Measurements from ENCODE around the gene P4HTM. TPM values are rescaled to one million over a fixed set of nuclear protein-coding genes. Genes with fewer than 3 reads are reported as not detected.

P4HTM gene
- total and polyA plus RNA-seq, 9 donors: 11.0 to 17.2 (median 14.5) TPM

- Histone ChIP-seq H3K27me3 (ENCODE audit: control insufficient read depth, insufficient read depth, low read length) (no peaks in the 10 kb centered on the region), H3K4me1 (ENCODE audit: control insufficient read depth, insufficient read depth, low read length) (no peaks in the 10 kb centered on the region), H3K4me3 (ENCODE audit: low read length) (no peak overlapping the region), H3K9me3 (replicated peaks; ENCODE audit: control insufficient read depth, low read depth, low read length) (no peaks in the 10 kb centered on the region), H3K27ac (ENCODE audit: low read length) (no peak overlapping the region), H3K36me3 (ENCODE audit: control insufficient read depth, insufficient read depth, low read length) (peaks cover 78% of the 10 kb centered on the region)
- DNase-seq: no peak
These were observed 8.0 kb upstream of the P4HTM start for GRCh38 chr3:48982016-48982415.

- Histone ChIP-seq H3K27ac (ENCODE audit: low read length) (no peak overlapping the region), H3K9me3 (replicated peaks; ENCODE audit: control insufficient read depth, low read depth, low read length) (no peaks in the 10 kb centered on the region), H3K4me3 (ENCODE audit: low read length) (no peak overlapping the region), H3K4me1 (ENCODE audit: control insufficient read depth, insufficient read depth, low read length) (no peaks in the 10 kb centered on the region), H3K36me3 (ENCODE audit: control insufficient read depth, insufficient read depth, low read length) (peaks cover 75% of the 10 kb centered on the region), H3K27me3 (ENCODE audit: control insufficient read depth, insufficient read depth, low read length) (no peaks in the 10 kb centered on the region)
- DNase-seq: no peak
- WGBS (ENCODE audit: insufficient coverage): 87% methylated on average over 3 of the region's 5 CpGs
These were observed 7.4 kb upstream of the P4HTM start for GRCh38 chr3:48982686-48983085.

- Histone ChIP-seq H3K36me3 (ENCODE audit: control insufficient read depth, insufficient read depth, low read length) (peaks cover 70% of the 10 kb centered on the region), H3K27ac (ENCODE audit: low read length) (no peak overlapping the region), H3K4me3 (ENCODE audit: low read length) (no peak overlapping the region), H3K27me3 (ENCODE audit: control insufficient read depth, insufficient read depth, low read length) (no peaks in the 10 kb centered on the region), H3K9me3 (replicated peaks; ENCODE audit: control insufficient read depth, low read depth, low read length) (no peaks in the 10 kb centered on the region), H3K4me1 (ENCODE audit: control insufficient read depth, insufficient read depth, low read length) (no peaks in the 10 kb centered on the region)
- WGBS (ENCODE audit: insufficient coverage): 83% methylated on average over 1 of the region's 4 CpGs
- no peak for DNase-seq
These were observed 6.9 kb upstream of the P4HTM start for GRCh38 chr3:48983096-48983495.

- peaks cover 57% of the 10 kb centered on the region for H3K36me3 ChIP-seq (ENCODE audit: control insufficient read depth, insufficient read depth, low read length)
These were observed 5.4 kb upstream of the P4HTM start for GRCh38 chr3:48984663-48985062.

GRCh38 chr3:48985831-48986376 is 4.1 kb upstream of the P4HTM start:
- Histone ChIP-seq H3K36me3 (ENCODE audit: control insufficient read depth, insufficient read depth, low read length) (peaks cover 47% of the 10 kb centered on the region), H3K27ac (ENCODE audit: low read length) (no peak overlapping the region), H3K27me3 (ENCODE audit: control insufficient read depth, insufficient read depth, low read length) (no peaks in the 10 kb centered on the region), H3K9me3 (replicated peaks; ENCODE audit: control insufficient read depth, low read depth, low read length) (no peaks in the 10 kb centered on the region), H3K4me3 (ENCODE audit: low read length) (no peak overlapping the region), H3K4me1 (ENCODE audit: control insufficient read depth, insufficient read depth, low read length) (peaks cover 11% of the 10 kb centered on the region)
- 89% methylated on average over 5 of the region's 7 CpGs for WGBS (ENCODE audit: insufficient coverage)
- no peak for DNase-seq

More at GRCh38 chr3:48984663-48985062, 5.4 kb upstream of the P4HTM start:
- Histone ChIP-seq H3K27me3 (ENCODE audit: control insufficient read depth, insufficient read depth, low read length) (no peaks in the 10 kb centered on the region), H3K4me1 (ENCODE audit: control insufficient read depth, insufficient read depth, low read length) (peaks cover 8% of the 10 kb centered on the region), H3K4me3 (ENCODE audit: low read length) (no peak overlapping the region), H3K9me3 (replicated peaks; ENCODE audit: control insufficient read depth, low read depth, low read length) (no peaks in the 10 kb centered on the region), H3K27ac (ENCODE audit: low read length) (no peak overlapping the region)
- DNase-seq: no peak

GRCh38 chr3:48989126-48989795 is 780 bp upstream of the P4HTM start:
- Histone ChIP-seq H3K36me3 (ENCODE audit: control insufficient read depth, insufficient read depth, low read length) (peaks cover 22% of the 10 kb centered on the region), H3K27ac (ENCODE audit: low read length) (peak overlapping the region; percentile 94), H3K4me1 (ENCODE audit: control insufficient read depth, insufficient read depth, low read length) (peaks cover 19% of the 10 kb centered on the region), H3K4me3 (ENCODE audit: low read length) (peak overlapping the region; percentile 63), H3K27me3 (ENCODE audit: control insufficient read depth, insufficient read depth, low read length) (no peaks in the 10 kb centered on the region), H3K9me3 (replicated peaks; ENCODE audit: control insufficient read depth, low read depth, low read length) (no peaks in the 10 kb centered on the region)
- DNase-seq: no peak
- under 1% methylated on average over 16 of the region's 21 CpGs for WGBS (ENCODE audit: insufficient coverage)

- peak overlapping the region; percentile 9 for H3K27ac ChIP-seq (ENCODE audit: low read length)
- peaks cover 7% of the 10 kb centered on the region for H3K36me3 ChIP-seq (ENCODE audit: control insufficient read depth, insufficient read depth, low read length)
- H3K27me3 ChIP-seq (ENCODE audit: control insufficient read depth, insufficient read depth, low read length): no peaks in the 10 kb centered on the region
- H3K4me3 ChIP-seq (ENCODE audit: low read length): peak overlapping the region; percentile 70
- DNase-seq: no peak
- H3K4me1 ChIP-seq (ENCODE audit: control insufficient read depth, insufficient read depth, low read length): peaks cover 19% of the 10 kb centered on the region
- no peaks in the 10 kb centered on the region for H3K9me3 ChIP-seq (replicated peaks; ENCODE audit: control insufficient read depth, low read depth, low read length)
- 4% methylated on average over 36 of the region's 40 CpGs for WGBS (ENCODE audit: insufficient coverage)
These were observed 812 bp downstream of the P4HTM start for GRCh38 chr3:48990636-48991469.

GRCh38 chr3:48991851-48992545 is 2.0 kb downstream of the P4HTM start:
- Histone ChIP-seq H3K9me3 (replicated peaks; ENCODE audit: control insufficient read depth, low read depth, low read length) (no peaks in the 10 kb centered on the region), H3K4me1 (ENCODE audit: control insufficient read depth, insufficient read depth, low read length) (peaks cover 19% of the 10 kb centered on the region), H3K27me3 (ENCODE audit: control insufficient read depth, insufficient read depth, low read length) (no peaks in the 10 kb centered on the region), H3K4me3 (ENCODE audit: low read length) (no peak overlapping the region), H3K27ac (ENCODE audit: low read length) (no peak overlapping the region), H3K36me3 (ENCODE audit: control insufficient read depth, insufficient read depth, low read length) (peaks cover 11% of the 10 kb centered on the region)
- WGBS (ENCODE audit: insufficient coverage): 94% methylated on average over 3 of the region's 5 CpGs
- DNase-seq: no peak

- Histone ChIP-seq H3K27me3 (ENCODE audit: control insufficient read depth, insufficient read depth, low read length) (no peaks in the 10 kb centered on the region), H3K36me3 (ENCODE audit: control insufficient read depth, insufficient read depth, low read length) (peaks cover 13% of the 10 kb centered on the region), H3K9me3 (replicated peaks; ENCODE audit: control insufficient read depth, low read depth, low read length) (no peaks in the 10 kb centered on the region), H3K4me3 (ENCODE audit: low read length) (no peak overlapping the region), H3K4me1 (ENCODE audit: control insufficient read depth, insufficient read depth, low read length) (peaks cover 19% of the 10 kb centered on the region), H3K27ac (ENCODE audit: low read length) (no peak overlapping the region)
- DNase-seq: no peak
These were observed 3.8 kb downstream of the P4HTM start for GRCh38 chr3:48993834-48994233.

GRCh38 chr3:48996640-48997039 is 6.6 kb downstream of the P4HTM start:
- Histone ChIP-seq H3K27me3 (ENCODE audit: control insufficient read depth, insufficient read depth, low read length) (no peaks in the 10 kb centered on the region), H3K9me3 (replicated peaks; ENCODE audit: control insufficient read depth, low read depth, low read length) (no peaks in the 10 kb centered on the region), H3K36me3 (ENCODE audit: control insufficient read depth, insufficient read depth, low read length) (peaks cover 13% of the 10 kb centered on the region), H3K4me1 (ENCODE audit: control insufficient read depth, insufficient read depth, low read length) (peaks cover 2% of the 10 kb centered on the region), H3K27ac (ENCODE audit: low read length) (no peak overlapping the region), H3K4me3 (ENCODE audit: low read length) (no peak overlapping the region)
- DNase-seq: no peak
- 89% methylated on average over 8 of the region's 8 CpGs for WGBS (ENCODE audit: insufficient coverage)
